Aorta (tissue), 5 donors: ENCODE measurements around the gene EPHB1. TPM values are rescaled to one million over a fixed set of nuclear protein-coding genes. Genes with fewer than 3 reads are reported as not detected.
"Not testable (repeated sequence)": the region's sequence is repeated elsewhere in the genome, so short reads cannot be mapped to it uniquely, and the experiment has no call there.

Experiments used
- ATAC-seq: fragments of 200-7000 bp; cut with Tn5 transposase; one replicate; pipeline ENCODE4 v1.9.1; 2022; ENCODE audit warnings: moderate library complexity; ENCODE audit not compliant: low FRiP score
- DNase-seq, 2 donors: peaks; one replicate each; pipeline ENCODE4 v3.0.0-alpha.2; 2020
- H3K27ac ChIP-seq, 2 donors: one replicate each; pipeline ENCODE4 v1.5.1; 2013; ENCODE audit warnings: low read length in 2 of 2, mild to moderate bottlenecking in 2 of 2, moderate library complexity in 2 of 2, control low read depth in 1 of 2, inconsistent platforms in 1 of 2, low read depth in 1 of 2
- H3K27me3 ChIP-seq, 2 donors: one replicate each; pipeline ENCODE4 v1.6.1; 2013; ENCODE audit warnings: control low read depth in 1 of 2, low read length in 1 of 2, mild to moderate bottlenecking in 1 of 2, moderate library complexity in 1 of 2; ENCODE audit not compliant: insufficient read depth in 2 of 2, control insufficient read depth in 1 of 2
- H3K36me3 ChIP-seq, 2 donors: one replicate each; pipeline ENCODE4 v1.6.1; 2013; ENCODE audit warnings: control low read depth in 1 of 2, low read length in 1 of 2, mild to moderate bottlenecking in 1 of 2; ENCODE audit not compliant: insufficient read depth in 2 of 2, control insufficient read depth in 1 of 2
- H3K4me1 ChIP-seq, 2 donors: one replicate each; pipeline ENCODE4 v1.6.1; 2013; ENCODE audit warnings: low read length in 2 of 2, control low read depth in 1 of 2, mild to moderate bottlenecking in 1 of 2, moderate library complexity in 1 of 2; ENCODE audit not compliant: insufficient read depth in 2 of 2, control insufficient read depth in 1 of 2
- H3K4me3 ChIP-seq, 2 donors: one replicate each; pipeline ENCODE4 v1.5.1; 2013; ENCODE audit warnings: low read length in 2 of 2, control low read depth in 1 of 2, mild to moderate bottlenecking in 1 of 2
- H3K9me3 ChIP-seq: one replicate; pipeline ENCODE4 v1.6.1; 2013; ENCODE audit warnings: mild to moderate bottlenecking, low read length; ENCODE audit not compliant: control insufficient read depth
- WGBS, 2 donors: extraction: QIAGEN DNeasy Blood & Tissue Kit; methylation state at CpG; one replicate each; pipeline ENCODE4 v1.1.7; 2013; 5-methylcytosine and 5-hydroxymethylcytosine counted together
- intact Hi-C, 2 donors: fragments of 100-400 bp; cut with DNase I; formaldehyde crosslinking; loops; one replicate each; pipeline versions ENCODE4 v1.14.2 to v1.15.0; 2022
- polyA plus RNA-seq, 2 donors: library from polyadenylated mRNA; stranded (reverse); fragments of 200-250 nt; gene quantifications; one replicate each; pipeline ENCODE4 v1.2.3, GENCODE V29; 2013
- total RNA-seq, 2 donors: library from RNA; stranded (reverse); fragmentation: NEBNext Ultra II Directional; extraction: Animal tissue kit (Norgen Biotek cat#: 25700); gene quantifications; one replicate each; pipeline ENCODE4 v1.2.1, GENCODE V29; 2021
- donor health status: healthy with polysubstance abuse.
- donor health status: Bipolar disorder and iron deficiency.
- donor health status: DM: no; HTN: no; CAD: no.
- donor health status: DM: no; HTN: no; CAD: no.
- donor health status: DM: yes; HTN: yes; CAD: no.

EPHB1 gene
- total and polyA plus RNA-seq, 4 donors: 0.31 to 4.8 (median 3.6) TPM; not detected in 1

DNA sequence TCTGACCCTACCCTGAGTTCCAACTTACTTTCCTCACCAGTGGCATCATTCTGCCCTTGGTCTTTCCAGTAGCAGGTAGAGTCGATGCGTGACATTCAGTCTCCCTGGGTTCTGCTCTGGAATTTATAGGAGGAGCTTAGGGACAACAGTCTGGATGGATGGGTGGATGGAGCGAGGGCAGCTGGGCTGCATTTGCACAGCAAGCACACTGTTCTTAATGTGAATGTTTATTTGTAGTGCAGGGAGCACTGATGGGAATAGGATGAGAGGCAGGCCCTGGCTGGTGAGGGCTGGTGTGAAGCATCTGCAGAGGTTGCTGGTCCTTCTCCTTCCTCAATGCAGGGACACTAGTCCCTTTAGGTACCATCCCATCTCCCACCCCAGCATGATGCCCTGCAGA lies 176.2 kb downstream of the EPHB1 start:
- intact Hi-C loops: no loop called here
- H3K4me1 ChIP-seq: no peaks in the 10 kb centered on the region

DNA sequence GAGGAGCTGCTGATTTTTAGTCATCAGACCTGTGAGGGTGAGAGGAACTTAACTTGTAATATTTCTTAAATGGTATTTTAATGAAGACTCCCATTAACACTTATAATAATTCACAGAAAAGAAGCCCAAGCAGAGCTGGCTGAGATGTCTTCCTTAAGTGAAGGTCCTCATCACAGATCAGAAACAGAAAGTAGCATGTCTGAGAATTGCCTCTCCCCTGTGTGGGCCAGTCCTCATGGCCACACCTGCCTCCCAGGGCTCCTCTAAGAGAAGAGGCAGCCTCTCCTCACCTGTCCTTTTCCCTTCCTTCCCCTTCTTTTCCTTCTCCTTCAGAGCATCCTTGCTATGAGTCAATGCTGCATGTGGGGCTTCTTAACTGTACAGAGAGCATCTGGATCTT lies 176.8 kb downstream of the EPHB1 start:
- H3K4me1 ChIP-seq, H3K9me3 ChIP-seq, H3K27me3 ChIP-seq, ATAC-seq, DNase-seq, H3K27ac ChIP-seq, H3K36me3 ChIP-seq, H3K4me3 ChIP-seq, intact Hi-C loops: not testable (repeated sequence)

More for the DNA sequence above, 176.2 kb downstream of the EPHB1 start:
- H3K27ac ChIP-seq: no peak overlapping the region
- H3K36me3 ChIP-seq: no peaks in the 10 kb centered on the region
- no peaks in the 10 kb centered on the region for H3K9me3 ChIP-seq
- WGBS, 2 donors: 44 to 62% methylated on average over 3 of the region's 3 CpGs
- H3K27me3 ChIP-seq: no peaks in the 10 kb centered on the region
- DNase-seq: no peak
- ATAC-seq: no peak
- H3K4me3 ChIP-seq: no peak overlapping the region

DNA sequence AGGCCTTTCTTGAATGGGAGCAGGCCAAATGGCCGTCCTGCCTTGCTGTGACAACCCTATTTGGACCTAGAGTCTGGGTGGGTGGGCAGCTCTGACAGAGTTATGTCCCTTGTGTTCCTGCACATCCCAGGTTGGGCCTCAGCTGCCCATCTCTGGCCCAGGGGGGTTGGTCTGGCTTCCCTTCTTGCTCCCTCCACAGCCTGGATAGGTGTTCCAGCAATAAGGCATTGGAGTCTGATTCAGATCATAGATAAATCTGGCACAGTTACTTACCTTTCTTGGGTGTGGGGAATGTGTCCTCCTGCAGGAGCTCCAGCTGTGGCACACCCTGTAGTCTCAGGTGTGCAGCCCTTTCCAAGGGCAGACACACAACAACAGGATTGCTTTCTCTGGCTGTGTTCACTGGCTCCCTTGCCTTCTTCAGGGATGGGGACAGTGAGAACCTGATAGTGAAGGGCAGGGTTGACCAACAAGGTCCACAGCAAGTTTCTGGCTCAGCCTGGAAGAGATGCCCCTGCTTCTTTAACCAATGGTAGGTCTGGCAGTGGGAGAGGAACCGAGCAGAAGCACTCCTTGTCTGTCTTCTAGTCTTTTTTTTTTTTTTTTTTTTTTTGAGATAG lies 177.9 kb downstream of the EPHB1 start:
- H3K27me3 ChIP-seq: no peaks in the 10 kb centered on the region
- intact Hi-C loops: no loop called here
- H3K9me3 ChIP-seq: no peaks in the 10 kb centered on the region
- ATAC-seq (no peak), DNase-seq (no peak)
- H3K4me3 ChIP-seq: no peak overlapping the region
- no peaks in the 10 kb centered on the region for H3K4me1 ChIP-seq
- WGBS, 2 donors: 79 to 82% methylated on average over 2 of the region's 2 CpGs
- no peaks in the 10 kb centered on the region for H3K36me3 ChIP-seq
- no peak overlapping the region for H3K27ac ChIP-seq

DNA sequence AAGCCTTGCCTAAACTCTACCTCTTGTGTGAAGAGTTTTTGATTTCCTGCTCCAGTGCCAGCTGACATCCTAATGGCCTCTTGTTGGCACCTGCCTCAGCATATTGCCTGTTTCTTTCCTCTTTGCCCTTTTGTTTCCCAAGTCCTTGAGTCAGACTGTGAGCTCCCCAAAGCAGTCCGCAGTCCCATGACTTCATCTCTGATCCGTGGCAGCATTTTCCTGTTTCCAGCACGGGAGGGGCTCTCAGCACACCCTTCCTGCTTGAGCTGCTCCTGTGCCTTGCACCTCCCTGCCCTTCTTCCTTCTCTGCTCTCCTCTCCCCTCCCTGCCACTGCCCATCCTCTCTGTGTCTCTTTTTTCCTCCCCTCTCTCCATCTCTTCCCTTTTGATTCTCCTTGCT lies 179.6 kb downstream of the EPHB1 start:
- H3K4me3 ChIP-seq: no peak overlapping the region
- no peaks in the 10 kb centered on the region for H3K9me3 ChIP-seq
- no peaks in the 10 kb centered on the region for H3K36me3 ChIP-seq
- no peak overlapping the region for H3K27ac ChIP-seq
- 34% methylated on average over 3 of the region's 3 CpGs for WGBS, 2 donors
- H3K4me1 ChIP-seq: no peaks in the 10 kb centered on the region
- intact Hi-C loops: no loop called here
- ATAC-seq (no peak), DNase-seq (no peak)
- no peaks in the 10 kb centered on the region for H3K27me3 ChIP-seq

DNA sequence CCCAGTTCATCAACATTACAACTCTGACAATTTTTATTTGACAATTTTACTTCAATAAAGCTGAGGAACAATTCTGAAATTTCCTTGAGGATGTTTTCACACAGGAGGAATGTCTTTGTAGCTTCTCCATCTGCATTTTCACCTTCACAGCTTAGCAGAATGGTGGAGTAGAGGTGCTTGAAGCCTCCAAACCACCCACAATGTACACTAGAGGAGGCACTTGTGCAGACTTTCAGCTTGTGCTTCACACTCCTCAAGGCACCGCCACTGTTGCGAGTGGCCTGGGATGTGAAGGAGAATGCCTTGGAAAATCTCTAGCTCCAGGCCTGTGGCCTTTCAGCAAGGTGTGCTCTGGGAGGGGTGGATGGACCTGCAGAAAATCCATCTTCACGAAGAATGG lies 181.9 kb downstream of the EPHB1 start:
- intact Hi-C loops: no loop called here
- Histone ChIP-seq H3K9me3 (no peaks in the 10 kb centered on the region), H3K4me3 (no peak overlapping the region), H3K27me3 (no peaks in the 10 kb centered on the region), H3K27ac (no peak overlapping the region), H3K36me3 (no peaks in the 10 kb centered on the region), H3K4me1 (no peaks in the 10 kb centered on the region)
- no peak for DNase-seq
- WGBS, 2 donors: 91% methylated on average over 3 of the region's 3 CpGs
- no peak for ATAC-seq

DNA sequence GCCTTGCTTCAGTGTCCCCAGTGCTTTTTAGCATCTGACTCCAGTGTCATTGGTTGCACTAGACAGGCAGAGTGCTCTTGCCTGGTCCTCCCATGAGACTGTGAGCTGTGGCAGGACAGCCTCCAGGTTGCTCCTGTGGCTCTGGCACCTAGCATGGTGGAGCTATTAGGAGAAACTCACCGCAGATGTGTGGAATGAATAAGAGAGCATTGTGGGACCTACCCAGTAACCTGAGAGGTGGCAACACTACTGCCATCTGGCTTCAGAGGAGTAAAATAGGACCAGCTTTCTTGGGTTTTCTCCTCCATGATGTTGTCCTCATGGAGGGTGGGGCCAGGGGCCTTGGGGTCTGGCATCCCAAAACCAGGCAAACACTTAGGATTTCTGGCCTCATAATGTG lies 183.6 kb downstream of the EPHB1 start:
- no peaks in the 10 kb centered on the region for H3K36me3 ChIP-seq
- no peak overlapping the region for H3K4me3 ChIP-seq
- ATAC-seq (no peak), DNase-seq (no peak)
- no peaks in the 10 kb centered on the region for H3K4me1 ChIP-seq
- no peaks in the 10 kb centered on the region for H3K27me3 ChIP-seq
- H3K9me3 ChIP-seq: no peaks in the 10 kb centered on the region
- WGBS, 2 donors: 65 to 72% methylated on average over 1 of the region's 1 CpG
- intact Hi-C loops: no loop called here
- no peak overlapping the region for H3K27ac ChIP-seq

DNA sequence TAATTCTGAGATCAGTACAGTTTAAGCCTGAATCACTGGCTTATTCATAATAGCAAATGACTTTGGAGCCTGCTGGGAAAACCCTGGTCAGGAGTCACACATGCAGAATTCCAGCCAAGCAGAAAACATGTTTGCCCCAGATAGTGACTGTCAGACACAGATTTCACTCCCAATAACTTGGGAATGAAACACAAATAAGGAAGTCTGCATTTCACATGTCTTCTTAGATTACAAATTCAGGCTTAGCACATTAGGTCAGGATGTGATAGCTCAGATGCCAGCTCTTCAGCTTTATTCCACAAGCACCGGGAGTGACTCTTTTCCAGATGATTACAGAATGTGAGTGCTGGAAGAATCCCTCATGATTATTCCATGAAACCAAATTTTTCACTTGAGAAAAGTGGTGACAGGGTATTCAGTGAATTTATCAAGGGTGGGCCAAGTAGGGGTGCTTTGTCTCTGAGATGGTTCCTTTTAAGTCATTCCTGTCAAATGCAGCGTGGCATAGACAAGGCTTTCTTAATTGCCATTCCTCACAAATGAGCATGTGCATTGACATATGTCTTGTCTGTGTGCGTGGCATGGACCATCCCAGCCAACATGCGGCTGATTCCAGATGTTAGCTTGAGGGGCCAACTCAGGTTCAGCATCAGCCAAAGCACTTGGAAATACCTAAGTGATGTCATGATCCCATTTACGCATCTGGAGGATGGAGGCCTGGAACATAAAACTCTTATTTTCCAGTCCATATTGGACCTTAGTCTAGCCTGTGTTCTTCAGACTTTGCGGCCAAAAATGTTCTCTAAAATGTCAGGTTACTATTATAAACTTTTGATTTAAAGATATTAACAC lies 191.0 kb downstream of the EPHB1 start:
- Histone ChIP-seq H3K4me1 (no peaks in the 10 kb centered on the region), H3K27ac (no peak overlapping the region), H3K36me3 (no peaks in the 10 kb centered on the region), H3K27me3 (no peaks in the 10 kb centered on the region), H3K4me3 (no peak overlapping the region), H3K9me3 (no peaks in the 10 kb centered on the region)
- intact Hi-C loops: no loop called here
- 66 to 81% methylated on average over 6 of the region's 6 CpGs for WGBS, 2 donors
- DNase-seq: no peak
- peak; percentile 56 for ATAC-seq

DNA sequence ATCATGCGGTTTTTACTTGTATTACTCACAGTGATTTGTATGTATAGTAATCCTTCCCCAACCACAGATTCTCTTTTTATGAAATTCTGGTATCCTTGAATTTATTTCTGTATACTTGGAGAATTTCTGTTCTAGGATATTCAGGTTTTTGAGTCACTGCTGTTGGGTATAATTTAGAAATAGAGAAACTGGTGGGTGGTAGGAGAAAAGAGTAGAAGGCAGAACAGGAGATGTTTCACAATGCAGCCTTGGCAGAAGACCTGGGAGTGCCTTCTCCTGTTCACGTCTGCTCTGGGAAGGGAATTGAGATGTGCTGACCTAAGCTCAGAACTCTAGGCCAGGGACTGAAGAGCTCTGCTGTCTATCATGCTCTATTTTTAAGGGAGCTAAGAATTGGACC lies 193.6 kb downstream of the EPHB1 start:
- whole genome bisulfite sequencing, 2 donors: 57 to 62% methylated on average over 2 of the region's 2 CpGs
- DNase-seq: no peak

DNA sequence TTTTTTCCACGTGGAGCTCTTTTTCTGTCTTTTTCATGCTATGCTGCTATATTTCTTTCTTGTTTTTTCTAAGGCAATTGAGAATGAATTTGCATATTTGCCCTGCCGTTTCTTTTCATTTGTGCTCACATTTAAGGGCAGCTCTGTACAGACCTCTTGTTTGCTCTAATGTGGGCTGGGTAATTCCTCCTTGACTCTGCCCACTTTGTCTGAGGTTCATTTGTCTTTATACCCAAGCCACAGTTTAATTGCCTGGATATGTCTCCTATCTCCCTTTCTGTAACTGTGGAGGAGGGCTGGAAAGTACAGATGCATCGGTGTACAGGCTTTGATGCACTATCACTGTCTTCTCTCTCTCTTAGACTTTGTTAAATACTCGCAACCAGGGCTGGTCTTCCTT lies 195.9 kb downstream of the EPHB1 start:
- no peak for ATAC-seq
- no peaks in the 10 kb centered on the region for H3K27me3 ChIP-seq
- H3K36me3 ChIP-seq: no peaks in the 10 kb centered on the region
- H3K27ac ChIP-seq: no peak overlapping the region
- DNase-seq: no peak
- H3K4me3 ChIP-seq: no peak overlapping the region
- intact Hi-C loops: no loop called here
- H3K4me1 ChIP-seq: no peaks in the 10 kb centered on the region
- no peaks in the 10 kb centered on the region for H3K9me3 ChIP-seq
- WGBS, 2 donors: 55 to 60% methylated on average over 4 of the region's 4 CpGs

More for the DNA sequence above, 193.6 kb downstream of the EPHB1 start:
- Histone ChIP-seq H3K27ac (no peak overlapping the region), H3K4me1 (no peaks in the 10 kb centered on the region), H3K27me3 (no peaks in the 10 kb centered on the region), H3K36me3 (no peaks in the 10 kb centered on the region), H3K9me3 (no peaks in the 10 kb centered on the region), H3K4me3 (no peak overlapping the region)
- intact Hi-C loops: no loop called here
- ATAC-seq: no peak
